Body of pancreas (tissue), 4 donors: Measurements from ENCODE around the gene SCARF1. TPM values are rescaled to one million over a fixed set of nuclear protein-coding genes. Genes with fewer than 3 reads are reported as not detected.

Experiments used
- ATAC-seq: fragments of 150-250 bp; one replicate; pipeline ENCODE4 v1.9.1; 2016
- DNase-seq, 4 donors: peaks; one replicate each; pipeline ENCODE4 v3.0.0-alpha.2; 2019
- H3K27ac ChIP-seq, 4 donors: fragments of 200-600 bp; sonication (generic); 1 replicate in 3 of 4; 2 replicates in 1 of 4; pipeline versions ENCODE4 v1.5.1 to v1.6.1; 2016 to 2019; ENCODE audit warnings: mild to moderate bottlenecking in 1 of 4, mixed read lengths in 1 of 4, moderate library complexity in 1 of 4
- H3K27me3 ChIP-seq, 2 donors: fragments of 200-600 bp; sonication (generic); one replicate each; pipeline ENCODE4 v1.6.0; 2016; ENCODE audit warnings: mild to moderate bottlenecking in 1 of 2
- H3K36me3 ChIP-seq, 2 donors: fragments of 200-600 bp; sonication (generic); replicated peaks in 1 of 2; 2 replicates each; pipeline ENCODE4 v1.5.1; 2016; ENCODE audit warnings: low read depth in 2 of 2; ENCODE audit not compliant: insufficient read depth in 1 of 2
- H3K4me1 ChIP-seq: fragments of 200-600 bp; sonication (generic); one replicate; pipeline ENCODE4 v1.6.0; 2016
- H3K4me3 ChIP-seq, 2 donors: fragments of 200-600 bp; sonication (generic); 1 replicate in 1 of 2; 2 replicates in 1 of 2; pipeline ENCODE4 v1.5.1; 2016 to 2019
- H3K9me3 ChIP-seq, 3 donors: fragments of 200-600 bp; sonication (generic); 1 replicate in 2 of 3; 2 replicates in 1 of 3; pipeline ENCODE4 v1.5.1; 2016
- POLR2A ChIP-seq, 3 donors: fragments of 450-650 bp; IDR thresholded peaks; one replicate each; pipeline ENCODE4 v1.6.1; 2016; ENCODE audit warnings: antibody characterized with exemption in 3 of 3, mild to moderate bottlenecking in 2 of 3
- WGBS, 2 donors: methylation state at CpG; one replicate each; pipeline ENCODE4 v1.1.5; 2017; 5-methylcytosine and 5-hydroxymethylcytosine counted together
- intact Hi-C: fragments of 100-400 bp; cut with DNase I; formaldehyde crosslinking; loops from one replicate; pipeline ENCODE4 v1.15.1; 2023
- total RNA-seq, 2 donors: library from RNA; depleted of rRNA; stranded (reverse); fragments of >200 nt; gene quantifications; one replicate each; pipeline ENCODE4 v1.1.0, GENCODE V29; 2016
- TF ChIP-seq, protein P1 (sequence below), 7 experiments: fragments of 450-650 bp in 4 of 7; fragments of 200-600 bp in 3 of 7; sonication (generic) in 3 of 7; IDR thresholded peaks; one replicate each; pipeline ENCODE4 v1.5.1; 2016 to 2019; ENCODE audit warnings: antibody characterized with exemption in 7 of 7

Gene SCARF1
- total RNA-seq, 2 donors from 2014 or later, result 9.1 to 15.5 TPM

DNA sequence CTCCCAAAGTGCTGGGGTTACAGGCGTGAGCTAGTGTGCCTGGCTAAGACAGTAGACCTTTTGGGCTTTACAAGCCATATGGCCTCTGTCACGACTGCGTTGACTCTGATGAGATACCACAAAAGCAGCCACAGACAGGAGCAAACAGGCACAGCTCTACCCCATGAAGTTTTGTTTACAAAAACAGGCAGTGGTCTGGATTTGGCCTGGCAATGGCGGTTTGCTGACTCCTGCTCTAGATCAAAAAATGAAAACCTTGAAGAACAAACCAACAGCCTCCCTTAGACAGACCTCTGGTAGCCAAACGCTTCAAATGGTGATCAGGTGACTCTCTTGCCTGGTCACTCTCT lies 37.6 kb downstream of the SCARF1 start:
- DNase-seq (no peak), ATAC-seq (no peak)
- no peak for TF ChIP-seq POLR2A (IDR thresholded peaks at IDR 0.05)
- TF ChIP-seq, protein P1, sequence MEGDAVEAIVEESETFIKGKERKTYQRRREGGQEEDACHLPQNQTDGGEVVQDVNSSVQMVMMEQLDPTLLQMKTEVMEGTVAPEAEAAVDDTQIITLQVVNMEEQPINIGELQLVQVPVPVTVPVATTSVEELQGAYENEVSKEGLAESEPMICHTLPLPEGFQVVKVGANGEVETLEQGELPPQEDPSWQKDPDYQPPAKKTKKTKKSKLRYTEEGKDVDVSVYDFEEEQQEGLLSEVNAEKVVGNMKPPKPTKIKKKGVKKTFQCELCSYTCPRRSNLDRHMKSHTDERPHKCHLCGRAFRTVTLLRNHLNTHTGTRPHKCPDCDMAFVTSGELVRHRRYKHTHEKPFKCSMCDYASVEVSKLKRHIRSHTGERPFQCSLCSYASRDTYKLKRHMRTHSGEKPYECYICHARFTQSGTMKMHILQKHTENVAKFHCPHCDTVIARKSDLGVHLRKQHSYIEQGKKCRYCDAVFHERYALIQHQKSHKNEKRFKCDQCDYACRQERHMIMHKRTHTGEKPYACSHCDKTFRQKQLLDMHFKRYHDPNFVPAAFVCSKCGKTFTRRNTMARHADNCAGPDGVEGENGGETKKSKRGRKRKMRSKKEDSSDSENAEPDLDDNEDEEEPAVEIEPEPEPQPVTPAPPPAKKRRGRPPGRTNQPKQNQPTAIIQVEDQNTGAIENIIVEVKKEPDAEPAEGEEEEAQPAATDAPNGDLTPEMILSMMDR (IDR thresholded peaks at IDR 0.05), result no peak
- intact Hi-C loops, result no loop called here
- H3K4me1 ChIP-seq, result no peaks in the 10 kb centered on the region
- H3K27ac ChIP-seq, result peak overlapping the region in 2 of 4 donors; percentile 45 to 53
- no peaks in the 10 kb centered on the region for H3K36me3 ChIP-seq
- no peaks in the 10 kb centered on the region for H3K9me3 ChIP-seq
- 93 to 95% methylated on average over 5 of the region's 5 CpGs for WGBS, 2 donors
- H3K4me3 ChIP-seq, result no peak overlapping the region
- H3K27me3 ChIP-seq, result no peaks in the 10 kb centered on the region

DNA sequence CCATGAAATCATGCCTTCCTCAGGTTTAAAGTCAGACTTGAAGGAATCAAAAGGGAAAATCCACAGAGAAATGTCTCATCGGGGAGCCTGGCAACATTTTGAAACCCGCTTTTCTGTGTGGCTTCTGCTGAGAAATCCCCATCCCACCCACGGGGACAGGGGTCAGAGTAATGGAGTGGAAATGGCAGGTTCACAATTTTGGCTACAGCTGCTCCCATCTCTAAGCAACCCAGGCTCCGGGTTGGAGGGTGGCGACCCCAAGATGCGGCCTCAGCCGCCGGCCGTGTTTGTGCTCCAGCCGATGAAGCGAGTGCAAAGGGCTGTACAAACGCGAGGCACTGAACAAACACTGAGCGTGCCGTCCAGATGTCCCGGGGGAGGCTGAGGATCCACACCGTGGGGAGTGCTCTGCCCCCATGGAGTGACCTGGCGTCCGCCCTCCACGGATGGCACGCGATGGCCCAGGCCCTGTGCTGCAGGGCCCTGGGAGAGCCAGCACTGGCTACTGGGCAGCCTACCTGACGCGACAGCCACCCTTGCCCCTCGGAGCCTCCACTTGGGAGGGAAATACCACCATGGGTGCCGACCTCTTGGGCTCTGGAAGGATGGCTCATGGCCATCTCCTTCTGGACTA lies 39.1 kb downstream of the SCARF1 start:
- Histone ChIP-seq H3K4me3 (no peak overlapping the region), H3K4me1 (no peaks in the 10 kb centered on the region), H3K36me3 (no peaks in the 10 kb centered on the region), H3K27me3 (no peaks in the 10 kb centered on the region), H3K9me3 (no peaks in the 10 kb centered on the region), H3K27ac (peak overlapping the region in 2 of 4 donors; percentile 45 to 53)
- peak in 3 of 4 donors; percentile 33 to 45 (median 43) for DNase-seq
- ATAC-seq, result peak; percentile 22
- intact Hi-C loops, result no loop called here
- TF ChIP-seq, protein P1 (IDR thresholded peaks at IDR 0.05), result no peak
- TF ChIP-seq POLR2A (IDR thresholded peaks at IDR 0.05), result no peak
- 87 to 92% methylated on average over 11 to 26 of the region's 26 CpGs for WGBS, 2 donors

DNA sequence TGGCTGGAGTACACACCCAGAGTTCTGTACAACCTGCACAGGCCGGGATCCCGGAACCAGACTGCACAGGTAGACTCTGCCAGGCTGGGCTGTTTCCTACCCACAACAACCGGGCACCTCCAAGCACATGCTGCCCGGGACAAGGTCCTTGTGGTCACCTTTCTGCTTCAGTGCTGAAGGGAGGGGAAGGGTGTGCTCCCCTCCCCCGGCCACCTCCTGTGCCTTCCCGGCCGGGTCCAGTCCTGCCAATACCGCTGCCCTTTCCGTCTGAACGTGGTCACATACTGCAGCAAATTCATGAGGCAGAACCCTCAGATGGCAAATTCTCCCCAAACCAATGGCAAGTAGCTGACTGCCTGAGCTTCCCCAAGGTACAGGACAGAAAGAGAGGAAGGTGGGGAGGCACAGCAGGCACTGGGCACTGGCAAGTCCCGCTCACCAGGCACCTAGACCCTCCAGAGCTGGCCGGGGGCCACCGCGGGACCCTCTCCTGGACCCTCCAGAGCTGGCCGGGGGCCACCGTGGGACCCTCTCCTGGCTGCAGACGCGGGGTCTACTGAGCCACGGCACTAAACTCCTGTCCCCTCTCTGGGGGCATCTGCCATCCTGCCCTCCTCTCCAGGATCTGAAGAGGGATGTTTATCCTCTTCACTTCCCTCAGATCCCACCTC lies 39.7 kb downstream of the SCARF1 start:
- no peaks in the 10 kb centered on the region for H3K4me1 ChIP-seq
- DNase-seq (no peak), ATAC-seq (peak; percentile 17)
- intact Hi-C loops, result no loop called here
- H3K27ac ChIP-seq, result peak overlapping the region in 1 of 4 donors; percentile 36
- H3K9me3 ChIP-seq, result no peaks in the 10 kb centered on the region
- no peaks in the 10 kb centered on the region for H3K36me3 ChIP-seq
- TF ChIP-seq POLR2A (IDR thresholded peaks at IDR 0.05), result no peak
- TF ChIP-seq, protein P1 (IDR thresholded peaks at IDR 0.05), result no peak
- 82 to 84% methylated on average over 3 to 19 of the region's 19 CpGs for WGBS, 2 donors
- no peaks in the 10 kb centered on the region for H3K27me3 ChIP-seq
- no peak overlapping the region for H3K4me3 ChIP-seq

DNA sequence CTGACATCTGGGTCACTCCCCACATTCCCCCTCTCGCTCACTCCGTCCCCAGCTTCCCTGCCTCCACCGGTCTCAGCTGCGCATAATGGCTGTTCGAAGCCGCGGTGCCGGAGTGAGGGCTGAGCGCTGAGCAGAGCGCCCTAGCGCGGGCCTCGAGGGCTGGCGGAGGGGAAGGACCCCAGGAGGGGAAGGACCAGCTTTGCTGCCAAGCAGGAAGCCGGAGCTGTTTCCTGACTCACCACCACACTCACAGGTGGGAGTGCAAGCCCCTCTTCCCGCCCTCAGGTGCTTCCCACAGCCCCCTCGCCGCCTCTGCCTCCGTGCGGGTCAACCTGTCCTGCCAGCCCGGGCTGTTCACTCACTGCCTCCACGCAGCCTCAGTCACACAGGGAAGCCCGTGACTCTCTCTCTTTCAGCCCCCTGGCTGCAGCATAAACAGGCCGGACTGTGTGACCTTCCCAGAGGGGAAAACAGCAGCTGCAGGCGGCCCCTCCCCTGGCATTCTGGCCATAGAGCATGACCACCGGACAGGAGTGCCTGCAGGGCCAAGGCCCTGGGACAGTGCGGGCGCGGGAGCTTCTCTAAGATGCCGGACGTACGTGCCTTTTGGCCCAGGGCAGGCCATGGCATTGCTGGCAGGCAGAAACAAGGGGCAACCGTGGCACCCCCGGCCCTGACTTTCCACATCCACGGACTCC lies 40.6 kb downstream of the SCARF1 start:
- ATAC-seq, result no peak
- DNase-seq, result no peak
- TF ChIP-seq, protein P1 (IDR thresholded peaks at IDR 0.05), result no peak
- no peak for TF ChIP-seq POLR2A (IDR thresholded peaks at IDR 0.05)
- Histone ChIP-seq H3K4me1 (no peaks in the 10 kb centered on the region), H3K27ac (no peak overlapping the region), H3K9me3 (no peaks in the 10 kb centered on the region), H3K27me3 (no peaks in the 10 kb centered on the region), H3K4me3 (no peak overlapping the region), H3K36me3 (no peaks in the 10 kb centered on the region)
- intact Hi-C loops, result no loop called here
- 80 to 87% methylated on average over 24 to 33 of the region's 35 CpGs for WGBS, 2 donors
